OCI-LY1 (cell line): Measurements from ENCODE around the gene PEX13.
A peak's percentile ranks its signal among the peaks of the same experiment; 100 is the strongest.
"Not testable (repeated sequence)": the region's sequence is repeated elsewhere in the genome, so short reads cannot be mapped to it uniquely, and the experiment has no call there.

Experiments
- H2AFZ ChIP-seq: fragments of 200-600 bp; sonication (generic), shearing (Covaris generic); 2 replicates; pipeline ENCODE4 v1.6.0; 2014; ENCODE audit warnings: antibody characterized with exemption, mild to moderate bottlenecking, low read length
- H3F3A ChIP-seq: fragments of 200-600 bp; sonication (generic), shearing (Covaris generic); 2 replicates; pipeline ENCODE4 v1.6.0; 2014; ENCODE audit warnings: mild to moderate bottlenecking, antibody characterized with exemption, low read length, moderate library complexity; ENCODE audit not compliant: insufficient read depth
- H3K27ac ChIP-seq: fragments of 200-600 bp; sonication (generic); 2 replicates; pipeline ENCODE4 v1.5.1; 2014; ENCODE audit warnings: low read length, mixed run types, mild to moderate bottlenecking, low read depth; ENCODE audit not compliant: poor library complexity, severe bottlenecking
- H3K27me3 ChIP-seq: fragments of 200-600 bp; sonication (generic); 2 replicates; pipeline ENCODE4 v1.6.0; 2014; ENCODE audit warnings: antibody characterized with exemption, mild to moderate bottlenecking, low read length, moderate library complexity; ENCODE audit not compliant: insufficient read depth
- H3K36me3 ChIP-seq: fragments of 200-600 bp; sonication (generic); 2 replicates; pipeline ENCODE4 v1.6.1; 2014; ENCODE audit warnings: mild to moderate bottlenecking, antibody characterized with exemption, low read length, moderate library complexity, mixed read lengths; ENCODE audit not compliant: insufficient read depth
- H3K4me1 ChIP-seq: fragments of 200-600 bp; sonication (generic); 2 replicates; pipeline ENCODE4 v1.5.1; 2014; ENCODE audit warnings: mild to moderate bottlenecking, low read length, moderate library complexity; ENCODE audit not compliant: insufficient read depth, severe bottlenecking
- H3K4me2 ChIP-seq: fragments of 200-600 bp; sonication (generic), shearing (Covaris generic); 2 replicates; pipeline ENCODE4 v1.6.1; 2014; ENCODE audit warnings: low read length
- H3K4me3 ChIP-seq: fragments of 200-600 bp; sonication (generic); 2 replicates; pipeline ENCODE4 v1.5.1; 2014; ENCODE audit warnings: low read length, low read depth, mild to moderate bottlenecking, mixed read lengths; ENCODE audit not compliant: poor library complexity, severe bottlenecking
- H3K79me2 ChIP-seq: fragments of 200-600 bp; shearing (Covaris generic); 2 replicates; pipeline ENCODE4 v1.6.1; 2016; ENCODE audit warnings: mixed run types, low read length, mixed read lengths; ENCODE audit not compliant: insufficient read depth
- H3K9ac ChIP-seq: fragments of 200-600 bp; sonication (generic), shearing (Covaris generic); 2 replicates; pipeline ENCODE4 v1.6.1; 2014; ENCODE audit warnings: mild to moderate bottlenecking, low read length, mixed read lengths
- H3K9me2 ChIP-seq: fragments of 200-600 bp; sonication (generic), shearing (Covaris generic); 2 replicates; pipeline ENCODE4 v1.6.1; 2014; ENCODE audit warnings: low read depth, mild to moderate bottlenecking, low read length, mixed read lengths
- H3K9me3 ChIP-seq: fragments of 200-600 bp; shearing (Covaris generic); 2 replicates; pipeline ENCODE4 v1.6.1; 2014; ENCODE audit warnings: low read length, mixed read lengths
- H4K20me1 ChIP-seq: fragments of 200-600 bp; sonication (generic), shearing (Covaris generic); 2 replicates; pipeline ENCODE4 v1.6.0; 2016; ENCODE audit warnings: mild to moderate bottlenecking, low read length; ENCODE audit not compliant: insufficient read depth
- EZH2 ChIP-seq: fragments of 200-600 bp; sonication (generic), shearing (Covaris generic); IDR thresholded peaks from 2 replicates; pipeline ENCODE4 v1.8.0; 2017; ENCODE audit warnings: borderline replicate concordance, mixed run types, mild to moderate bottlenecking, antibody characterized with exemption, low read length, moderate library complexity, mixed read lengths
- TF ChIP-seq, protein P1 (sequence below): fragments of 200-600 bp; sonication (generic), shearing (Covaris generic); IDR thresholded peaks from 2 replicates; pipeline ENCODE4 v1.5.1; 2017; ENCODE audit warnings: mild to moderate bottlenecking, antibody characterized with exemption, low read length, moderate library complexity, mixed read lengths

The PEX13 gene

DNA sequence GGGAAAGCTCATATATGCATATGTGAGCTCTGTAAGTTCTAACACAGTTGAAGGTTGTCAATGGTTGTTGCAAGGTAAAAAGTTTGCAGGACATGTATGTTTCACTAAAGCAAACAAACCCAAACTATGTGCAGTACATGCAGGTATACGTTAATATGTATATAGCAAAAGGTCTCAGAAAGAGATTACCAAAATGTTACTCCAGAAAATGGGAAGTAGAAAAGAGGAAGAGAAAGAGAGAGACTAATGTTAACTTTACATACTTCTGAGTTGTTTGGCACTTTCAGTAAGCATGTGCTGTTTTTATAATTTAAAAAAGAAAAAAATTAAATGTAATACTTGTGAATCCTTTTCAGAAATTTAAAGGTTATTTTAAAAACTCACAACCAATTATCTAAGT, 32.8 kb upstream of the PEX13 start:
- H2AFZ ChIP-seq, result no peak overlapping the region
- H3K27me3 ChIP-seq, result no peaks in the 10 kb centered on the region
- no peaks in the 10 kb centered on the region for H3K9me2 ChIP-seq
- no peaks in the 10 kb centered on the region for H3K79me2 ChIP-seq
- peaks cover 54% of the 10 kb centered on the region for H3K4me1 ChIP-seq
- H3K9ac ChIP-seq, result peak overlapping the region; percentile 20; the same call in 1 of the 2 replicates
- no peaks in the 10 kb centered on the region for H4K20me1 ChIP-seq
- peak overlapping the region; percentile 77 for H3K27ac ChIP-seq
- H3K4me2 ChIP-seq, result peak overlapping the region; percentile 48; the same call in 1 of the 2 replicates
- H3K4me3 ChIP-seq, result no peak overlapping the region
- no peaks in the 10 kb centered on the region for H3K9me3 ChIP-seq
- TF ChIP-seq EZH2, result no peak
- TF ChIP-seq, protein P1, sequence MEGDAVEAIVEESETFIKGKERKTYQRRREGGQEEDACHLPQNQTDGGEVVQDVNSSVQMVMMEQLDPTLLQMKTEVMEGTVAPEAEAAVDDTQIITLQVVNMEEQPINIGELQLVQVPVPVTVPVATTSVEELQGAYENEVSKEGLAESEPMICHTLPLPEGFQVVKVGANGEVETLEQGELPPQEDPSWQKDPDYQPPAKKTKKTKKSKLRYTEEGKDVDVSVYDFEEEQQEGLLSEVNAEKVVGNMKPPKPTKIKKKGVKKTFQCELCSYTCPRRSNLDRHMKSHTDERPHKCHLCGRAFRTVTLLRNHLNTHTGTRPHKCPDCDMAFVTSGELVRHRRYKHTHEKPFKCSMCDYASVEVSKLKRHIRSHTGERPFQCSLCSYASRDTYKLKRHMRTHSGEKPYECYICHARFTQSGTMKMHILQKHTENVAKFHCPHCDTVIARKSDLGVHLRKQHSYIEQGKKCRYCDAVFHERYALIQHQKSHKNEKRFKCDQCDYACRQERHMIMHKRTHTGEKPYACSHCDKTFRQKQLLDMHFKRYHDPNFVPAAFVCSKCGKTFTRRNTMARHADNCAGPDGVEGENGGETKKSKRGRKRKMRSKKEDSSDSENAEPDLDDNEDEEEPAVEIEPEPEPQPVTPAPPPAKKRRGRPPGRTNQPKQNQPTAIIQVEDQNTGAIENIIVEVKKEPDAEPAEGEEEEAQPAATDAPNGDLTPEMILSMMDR, result no peak
- no peaks in the 10 kb centered on the region for H3F3A ChIP-seq
- no peaks in the 10 kb centered on the region for H3K36me3 ChIP-seq

DNA sequence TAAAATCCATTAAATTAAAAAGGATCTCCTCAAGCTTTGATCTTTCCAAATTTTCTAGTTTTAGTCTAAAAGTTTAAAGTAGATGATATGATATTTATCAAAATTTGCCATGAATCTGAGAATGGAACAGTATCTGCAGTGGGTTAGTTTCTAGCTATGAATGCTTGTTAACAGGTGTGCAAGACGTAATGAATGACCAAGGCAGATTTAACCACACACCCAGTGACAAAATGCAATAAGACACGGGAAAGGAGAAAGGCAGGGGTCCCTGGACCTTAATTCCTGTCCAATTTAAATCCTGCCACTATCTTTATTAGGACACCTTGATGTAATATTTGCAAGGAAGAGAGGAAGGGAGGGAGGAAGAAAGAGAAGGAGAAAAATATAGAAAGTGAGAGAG, 30.5 kb upstream of the PEX13 start:
- no peaks in the 10 kb centered on the region for H3K9me2 ChIP-seq
- H3K27me3 ChIP-seq, result no peaks in the 10 kb centered on the region
- no peaks in the 10 kb centered on the region for H3F3A ChIP-seq
- no peaks in the 10 kb centered on the region for H4K20me1 ChIP-seq
- H3K4me2 ChIP-seq, result peak overlapping the region; percentile 49
- peaks cover 41% of the 10 kb centered on the region for H3K4me1 ChIP-seq
- H3K9ac ChIP-seq, result no peak overlapping the region
- TF ChIP-seq, protein P1, result no peak
- no peak for TF ChIP-seq EZH2
- H3K27ac ChIP-seq, result peak overlapping the region; percentile 72
- no peaks in the 10 kb centered on the region for H3K79me2 ChIP-seq
- H2AFZ ChIP-seq, result no peak overlapping the region
- H3K9me3 ChIP-seq, result no peaks in the 10 kb centered on the region
- peaks cover 7% of the 10 kb centered on the region; the same call in 1 of the 2 replicates for H3K36me3 ChIP-seq
- no peak overlapping the region for H3K4me3 ChIP-seq

DNA sequence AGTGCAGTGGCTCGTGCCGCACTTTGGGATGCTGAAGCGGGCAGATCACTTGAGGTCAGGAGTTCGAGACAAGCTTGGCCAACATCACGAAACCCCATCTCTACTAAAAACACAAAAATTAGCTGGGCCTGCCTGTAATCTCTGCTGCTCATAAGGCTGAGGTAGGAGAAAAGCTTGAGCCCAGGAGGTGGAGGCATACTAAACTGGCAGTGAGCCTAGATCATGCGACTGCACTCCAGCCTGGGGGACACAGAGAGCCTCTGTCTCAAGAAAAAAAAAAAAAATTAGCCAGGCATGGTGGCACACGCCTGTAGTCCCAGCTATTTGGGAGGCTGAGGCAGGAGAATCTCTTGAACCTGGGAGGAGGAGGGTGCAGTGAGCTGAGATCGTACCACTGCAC, 29.9 kb upstream of the PEX13 start:
- Histone ChIP-seq H3K27ac (peak overlapping the region; percentile 72), H3K4me1 (peaks cover 46% of the 10 kb centered on the region), H3K4me2 (peak overlapping the region; percentile 49), H3K36me3 (peaks cover 11% of the 10 kb centered on the region; the same call in 1 of the 2 replicates)
- H3K4me3 ChIP-seq, H4K20me1 ChIP-seq, H3K9ac ChIP-seq, H3K9me3 ChIP-seq, H3F3A ChIP-seq, H3K9me2 ChIP-seq, H3K79me2 ChIP-seq, H2AFZ ChIP-seq, H3K27me3 ChIP-seq: not testable (repeated sequence)

DNA sequence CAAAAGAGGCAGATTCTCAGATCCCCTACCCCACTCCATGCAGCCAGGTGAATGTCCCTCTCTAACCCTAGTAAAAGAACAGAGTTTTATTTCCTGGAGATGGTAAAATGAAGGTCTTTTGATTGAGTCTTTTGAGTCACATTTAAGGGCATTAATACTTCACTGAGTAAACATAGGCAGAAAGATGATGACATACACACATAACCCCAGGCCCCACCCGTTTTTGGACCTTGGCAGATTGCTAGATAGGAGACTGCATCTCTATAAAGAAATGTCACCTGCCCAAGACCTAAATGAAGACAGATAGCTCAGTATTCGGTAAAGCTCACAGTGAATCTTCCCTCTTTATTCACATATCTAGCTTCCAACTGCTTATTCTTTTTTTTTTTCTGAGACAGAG, 28.3 kb upstream of the PEX13 start:
- Histone ChIP-seq H3K4me3 (no peak overlapping the region), H3K4me1 (peaks cover 56% of the 10 kb centered on the region), H4K20me1 (no peaks in the 10 kb centered on the region), H3K36me3 (peaks cover 11% of the 10 kb centered on the region; the same call in 1 of the 2 replicates), H3K79me2 (no peaks in the 10 kb centered on the region), H3K9me2 (no peaks in the 10 kb centered on the region), H3K27ac (peak overlapping the region; percentile 19), H3K27me3 (no peaks in the 10 kb centered on the region), H2AFZ (no peak overlapping the region), H3K4me2 (no peak overlapping the region), H3K9me3 (0 out of 2 replicates have a peak, but pooled peaks cover 2% of the 10 kb centered on the region), H3K9ac (no peak overlapping the region), H3F3A (no peaks in the 10 kb centered on the region)
- TF ChIP-seq, protein P1, result no peak
- TF ChIP-seq EZH2, result no peak
